ENCODE results near the gene DDX39B. TPM values are rescaled to one million over a fixed set of nuclear protein-coding genes. Genes with fewer than 3 reads are reported as not detected.
A peak's percentile ranks its signal among the peaks of the same experiment; 100 is the strongest.

The DDX39B gene
- total and polyA plus RNA-seq, 2 of the 8 experiments (the other 6 are each of a cell fraction or from before 2014, with no cell fraction given) = 780 to 1,164 TPM

- Histone ChIP-seq H3K9ac (replicated peaks in 1 of 4; ENCODE audit: extremely low read depth in 1 of 4, low read depth in 3 of 4, low read length in 3 of 4) (no peak overlapping the region), H3K27ac (ENCODE audit: low read depth, low read length) (no peak overlapping the region), H3K18ac (ENCODE audit: extremely low read depth, low read length) (no peak overlapping the region), H2AK5ac (ENCODE audit: low read depth, low read length) (no peak overlapping the region), H3K4me3 (ENCODE audit: extremely low read depth in 1 of 4, insufficient read depth in 2 of 4, low read depth in 3 of 4, low read length in 4 of 4) (no peak overlapping the region), H2BK120ac (replicated peaks; ENCODE audit: low read depth, low read length) (no peak overlapping the region), H3K56ac (replicated peaks; ENCODE audit: insufficient read length, low read depth, low read length) (no peak overlapping the region), H3K4me2 (ENCODE audit: insufficient read depth in 1 of 2, low read depth in 2 of 2, low read length in 2 of 2) (no peak overlapping the region), H2BK12ac (ENCODE audit: low read depth, low read length) (no peak overlapping the region), H3K23ac (ENCODE audit: insufficient read length) (no peak overlapping the region), H4K5ac (ENCODE audit: insufficient read length, low read depth, low read length) (no peak overlapping the region), H3K79me1 (ENCODE audit: low read depth, low read length) (no peaks in the 10 kb centered on the region), H3K4me1 (replicated peaks in 1 of 4; ENCODE audit: control insufficient read depth in 3 of 4, insufficient read depth in 4 of 4, low read length in 3 of 4) (peaks cover 0 to 7% (median 6%) of the 10 kb centered on the region in 4 experiments; a peak in 5 of 7 replicates), H3K36me3 (ENCODE audit: control insufficient read depth in 2 of 4, insufficient read depth in 4 of 4, low read length in 3 of 4) (no peaks in the 10 kb centered on the region), H3K27me3 (replicated peaks in 1 of 4; ENCODE audit: control insufficient read depth in 3 of 4, extremely low read depth in 1 of 4, insufficient read depth in 3 of 4, low read length in 3 of 4) (no peaks in the 10 kb centered on the region; a peak in 3 of 7 replicates), H2BK20ac (ENCODE audit: low read length) (peak overlapping the region; percentile 73; the same call in 1 of the 2 replicates), H4K8ac (ENCODE audit: extremely low read depth, insufficient read depth, low read length) (no peak overlapping the region), H4K91ac (replicated peaks; ENCODE audit: insufficient read length, low read length) (no peak overlapping the region), H3K79me2 (ENCODE audit: control insufficient read depth in 1 of 2, insufficient read depth in 2 of 2, low read length in 2 of 2) (no peaks in the 10 kb centered on the region), H3K4ac (replicated peaks; ENCODE audit: insufficient read length, low read depth, low read length) (no peak overlapping the region), H3K23me2 (ENCODE audit: low read depth, low read length) (peaks cover 7% of the 10 kb centered on the region; the same call in 1 of the 2 replicates), H2AFZ (ENCODE audit: low read length) (no peak overlapping the region), H3K14ac (ENCODE audit: insufficient read length) (no peak overlapping the region), H3K9me3 (ENCODE audit: insufficient read depth in 2 of 2, low read depth in 1 of 2, low read length in 1 of 2) (no peaks in the 10 kb centered on the region), H4K20me1 (replicated peaks in 1 of 2; ENCODE audit: control insufficient read depth in 1 of 2, insufficient read depth in 2 of 2, low read length in 2 of 2) (no peaks in the 10 kb centered on the region), H2BK15ac (ENCODE audit: low read length) (peak overlapping the region; percentile 73; the same call in 1 of the 2 replicates), H2BK5ac (ENCODE audit: low read depth, low read length) (no peak overlapping the region)
- DNase-seq (ENCODE audit: low read depth in 1 of 2, low spot score in 2 of 2) (no peak), FAIRE-seq (no peak)
- ChIA-PET CTCF (ENCODE audit: partially characterized antibody) (interaction anchor here (0.6 to 22.0 kb wide), 14 partner anchors 4 to 68 kb away, joined by 3 to 640 read pairs (median 5); partner anchors contain the start of genes ATP6V1G2, LST1, LTB and NCR3), POLR2A (ENCODE audit: partially characterized antibody) (interaction anchor here (0.9 to 3.9 kb wide), 6 partner anchors 9 to 57 kb away, joined by 3 to 16 read pairs (median 6); partner anchors contain the start of genes DDX39B, MCCD1 and NFKBIL1)
- no peak for TF ChIP-seq CEBPB (IDR thresholded peaks at IDR 0.05; ENCODE audit: low read depth, low read length)
- no peak for TF ChIP-seq SRF (IDR thresholded peaks at IDR 0.05; ENCODE audit: low read depth, low read length)
- TF ChIP-seq SIN3A (conservative IDR thresholded peaks at IDR 0.05 in 1 of 2, IDR thresholded peaks at IDR 0.05 in 1 of 2; ENCODE audit: low read depth in 1 of 2, low read length in 2 of 2) = no peak
- peak; percentile 55 to 87 (median 55) for TF ChIP-seq CTCF (IDR thresholded peaks at IDR 0.05; ENCODE audit: control extremely low read depth in 1 of 3, insufficient read depth in 1 of 3, low read depth in 1 of 3, low read length in 3 of 3)
- peak; percentile 42 to 52 for TF ChIP-seq RAD21 (IDR thresholded peaks at IDR 0.05 in 1 of 2, conservative IDR thresholded peaks at IDR 0.05 in 1 of 2; ENCODE audit: low read depth in 2 of 2, low read length in 2 of 2)
- 50% methylated on average over 2 of the region's 2 CpGs; no CpG with 5 or more reads in 1 of the 2 experiments for WGBS, 2 experiments (ENCODE audit: extremely low coverage in 1 of 2, insufficient coverage in 1 of 2, insufficient read length in 1 of 2, insufficient replicate concordance in 2 of 2, low coverage in 1 of 2, low lambda C conversion rate in 2 of 2, missing lambda C conversion rate in 1 of 2)
These were observed 43.7 kb upstream of the DDX39B start for GRCh38 chr6:31585491-31585890.

Measured in H1 (cell line).